ENCODE results near the gene CREB5. TPM values are rescaled to one million over a fixed set of nuclear protein-coding genes. Genes with fewer than 3 reads are reported as not detected.

The CREB5 gene
- total RNA-seq, 2 experiments from 2014 or later = not detected

DNA sequence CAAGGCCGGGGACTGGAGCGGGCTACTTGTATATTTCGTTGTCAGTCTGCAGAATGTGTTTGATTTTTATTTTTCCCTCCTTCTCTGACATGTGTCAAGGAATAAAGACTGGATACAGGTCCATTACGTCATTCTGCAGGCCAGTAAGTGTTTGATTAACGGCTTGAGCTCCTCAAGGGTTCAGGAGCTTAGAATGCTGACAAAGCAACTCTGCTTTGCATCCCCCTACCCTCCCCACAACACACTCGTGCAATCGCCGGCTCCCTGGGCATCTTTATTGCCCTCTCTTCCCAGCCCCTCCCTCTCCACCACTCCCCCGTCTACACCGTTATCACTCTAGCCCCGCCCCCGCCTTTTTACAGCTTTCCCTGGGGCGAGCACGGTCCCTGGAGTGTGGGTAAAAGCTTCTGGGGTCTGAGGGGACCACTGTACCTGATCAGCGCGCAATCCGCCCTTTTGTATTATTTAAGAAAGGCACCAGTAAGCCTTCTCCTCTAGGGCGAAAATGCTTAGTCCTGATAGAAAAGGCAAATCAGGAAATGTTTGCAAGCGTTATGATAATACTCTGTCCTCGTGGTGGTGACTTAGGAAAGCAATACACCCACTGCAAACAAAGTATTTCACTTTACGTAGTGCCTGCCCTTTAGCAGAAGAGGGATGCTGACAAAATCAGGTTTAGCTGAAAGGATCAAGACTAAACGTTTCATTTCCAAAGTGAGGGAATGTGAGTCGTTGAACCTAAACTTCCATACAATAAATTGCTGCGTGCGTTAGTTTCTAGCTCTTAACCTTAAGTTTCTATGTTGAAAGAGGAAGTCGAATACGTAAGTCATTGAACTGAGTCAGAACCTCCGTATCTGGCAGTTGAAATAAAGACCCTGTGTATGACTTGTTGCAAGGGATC is 1.4 kb upstream of the CREB5 start:
- peak overlapping the region; percentile 13 for H3K4me3 Mint-ChIP-seq
- H3K27ac Mint-ChIP-seq = no peak overlapping the region
- CTCF ChIA-PET = no interaction called here
- no peaks in the 10 kb centered on the region for H3K9me3 Mint-ChIP-seq
- no peaks in the 10 kb centered on the region for H3K36me3 Mint-ChIP-seq (ENCODE audit: low read depth)
- peaks cover 14% of the 10 kb centered on the region for H3K4me1 Mint-ChIP-seq
- POLR2A ChIA-PET = no interaction called here
- H3K27me3 Mint-ChIP-seq = peaks cover 62% of the 10 kb centered on the region
- no peak for DNase-seq

DNA sequence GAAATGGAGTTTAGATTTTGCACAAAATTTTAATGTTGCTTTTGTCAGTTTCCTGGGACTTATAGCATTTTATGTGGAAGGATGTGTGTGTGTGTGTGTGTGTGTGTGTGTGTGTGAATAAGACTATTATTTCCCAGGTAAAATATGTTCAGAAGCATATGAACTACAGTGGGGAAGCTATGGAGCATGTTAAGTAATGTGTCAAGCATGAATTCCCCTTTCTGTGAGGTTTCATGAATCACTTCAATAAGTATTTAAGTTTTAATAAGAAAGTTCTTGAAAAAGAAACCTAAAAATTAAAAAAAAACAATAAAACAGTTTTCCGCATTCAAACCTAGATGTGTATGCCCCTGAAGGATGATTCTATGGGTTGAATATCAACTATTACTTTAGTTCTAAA is 693 bp downstream of the CREB5 start:
- H3K27ac Mint-ChIP-seq = no peak overlapping the region

DNA sequence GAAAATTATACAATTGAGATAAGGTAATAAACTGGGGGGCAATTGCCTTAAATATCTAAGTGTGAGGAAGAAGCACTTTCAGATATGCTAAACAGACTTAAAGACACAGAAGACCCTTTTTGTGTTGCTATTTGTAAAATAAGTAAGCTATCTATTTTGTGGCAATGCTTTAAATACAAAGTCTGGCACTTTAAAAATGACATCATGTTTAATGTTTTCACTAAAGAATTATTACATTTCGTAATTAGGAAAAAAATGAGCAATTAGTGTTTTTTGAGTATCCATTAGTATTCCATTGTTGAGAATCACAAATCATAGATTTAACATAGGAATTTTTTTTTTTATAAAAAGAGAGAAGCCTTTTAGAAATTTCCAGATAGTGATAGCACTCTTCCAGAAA is 2.1 kb downstream of the CREB5 start:
- Mint-ChIP-seq H3K27me3 (peaks cover 51% of the 10 kb centered on the region), H3K36me3 (ENCODE audit: low read depth) (no peaks in the 10 kb centered on the region), H3K27ac (no peak overlapping the region), H3K4me1 (peaks cover 10% of the 10 kb centered on the region), H3K9me3 (no peaks in the 10 kb centered on the region), H3K4me3 (no peak overlapping the region)
- no peak for DNase-seq
- ChIA-PET POLR2A (no interaction called here), CTCF (no interaction called here)

More for the DNA sequence above, 693 bp downstream of the CREB5 start:
- ChIA-PET CTCF (no interaction called here), POLR2A (no interaction called here)
- no peak for DNase-seq
- no peaks in the 10 kb centered on the region for H3K36me3 Mint-ChIP-seq (ENCODE audit: low read depth)
- H3K27me3 Mint-ChIP-seq = peaks cover 60% of the 10 kb centered on the region
- H3K4me3 Mint-ChIP-seq = no peak overlapping the region
- H3K9me3 Mint-ChIP-seq = no peaks in the 10 kb centered on the region
- H3K4me1 Mint-ChIP-seq = peaks cover 14% of the 10 kb centered on the region

DNA sequence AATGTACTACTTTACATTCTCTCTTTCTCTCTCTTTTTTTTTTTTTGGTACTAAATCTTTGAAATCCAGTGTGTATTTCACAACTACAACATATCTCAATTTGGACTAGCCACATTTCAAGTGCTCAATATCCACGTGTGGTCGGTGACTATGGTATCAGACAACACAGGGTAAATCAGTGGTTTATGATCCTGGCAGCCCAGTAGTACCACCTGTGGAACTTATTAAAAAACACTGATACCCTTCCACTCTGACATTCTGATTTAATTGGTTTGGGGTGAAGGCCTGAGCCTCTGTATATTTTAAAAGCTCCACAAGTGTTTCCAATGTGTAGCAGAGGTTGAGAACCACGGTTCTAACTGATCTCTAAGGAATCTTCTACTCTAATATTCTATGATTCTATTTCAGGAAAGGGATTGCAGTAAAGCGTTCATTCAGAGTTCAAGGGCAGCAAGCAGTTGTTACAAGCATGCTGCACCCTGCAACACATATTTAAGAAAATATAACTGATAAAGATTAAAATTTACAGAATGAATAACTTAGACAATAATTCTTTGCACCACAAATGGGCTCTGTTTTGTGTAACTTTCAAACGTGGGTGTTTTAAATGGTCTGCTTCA is 5.1 kb downstream of the CREB5 start:
- Mint-ChIP-seq H3K27me3 (peaks cover 27% of the 10 kb centered on the region), H3K36me3 (ENCODE audit: low read depth) (no peaks in the 10 kb centered on the region), H3K9me3 (no peaks in the 10 kb centered on the region), H3K4me1 (no peaks in the 10 kb centered on the region), H3K4me3 (no peak overlapping the region), H3K27ac (no peak overlapping the region)
- ChIA-PET POLR2A (no interaction called here), CTCF (no interaction called here)
- no peak for DNase-seq

DNA sequence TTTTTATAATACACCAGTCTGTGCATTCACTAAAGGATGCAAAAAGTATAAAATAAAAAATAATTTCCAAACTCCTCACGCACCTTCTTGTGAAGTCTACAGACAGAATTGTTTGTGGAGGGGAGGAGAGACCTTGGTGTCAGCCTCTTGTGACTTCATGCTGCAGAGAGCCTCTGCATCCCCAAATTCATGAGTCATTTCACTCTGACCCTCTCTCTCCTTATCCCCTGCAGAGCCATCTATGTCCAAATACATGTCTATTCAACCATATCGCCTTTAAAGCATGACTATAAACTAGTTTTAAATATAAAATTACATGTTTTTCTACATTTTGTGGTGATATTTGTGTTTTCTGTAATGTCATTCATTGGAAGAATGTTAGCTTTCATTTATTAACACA is 6.0 kb downstream of the CREB5 start:
- H3K27ac Mint-ChIP-seq = no peak overlapping the region
- no peaks in the 10 kb centered on the region for H3K9me3 Mint-ChIP-seq
- H3K36me3 Mint-ChIP-seq (ENCODE audit: low read depth) = no peaks in the 10 kb centered on the region
- no peaks in the 10 kb centered on the region for H3K4me1 Mint-ChIP-seq
- CTCF ChIA-PET = no interaction called here
- no peak overlapping the region for H3K4me3 Mint-ChIP-seq
- DNase-seq = no peak
- POLR2A ChIA-PET = no interaction called here
- peaks cover 22% of the 10 kb centered on the region for H3K27me3 Mint-ChIP-seq

DNA sequence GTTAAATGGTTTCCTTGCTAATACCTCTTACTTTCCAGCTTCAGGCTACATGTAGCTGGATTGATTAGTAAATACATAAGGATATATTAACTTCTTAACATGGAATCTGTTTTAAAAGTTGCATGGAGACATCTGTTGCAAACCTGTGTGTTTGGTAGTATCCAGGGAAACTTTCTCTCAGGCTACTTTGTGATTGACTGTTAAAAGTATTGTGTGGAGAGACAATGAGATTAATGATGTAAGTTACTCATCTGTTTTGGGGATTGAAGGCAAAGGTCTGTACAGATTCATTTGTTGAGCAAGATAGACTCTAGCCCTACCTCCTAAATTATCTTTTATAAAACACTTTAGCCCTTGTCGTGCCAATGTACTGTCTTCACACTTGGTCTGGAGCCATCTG is 6.6 kb downstream of the CREB5 start:
- Mint-ChIP-seq H3K4me1 (no peaks in the 10 kb centered on the region), H3K9me3 (no peaks in the 10 kb centered on the region), H3K4me3 (no peak overlapping the region), H3K27me3 (peaks cover 17% of the 10 kb centered on the region), H3K27ac (no peak overlapping the region), H3K36me3 (ENCODE audit: low read depth) (no peaks in the 10 kb centered on the region)
- no peak for DNase-seq
- ChIA-PET CTCF (no interaction called here), POLR2A (no interaction called here)

DNA sequence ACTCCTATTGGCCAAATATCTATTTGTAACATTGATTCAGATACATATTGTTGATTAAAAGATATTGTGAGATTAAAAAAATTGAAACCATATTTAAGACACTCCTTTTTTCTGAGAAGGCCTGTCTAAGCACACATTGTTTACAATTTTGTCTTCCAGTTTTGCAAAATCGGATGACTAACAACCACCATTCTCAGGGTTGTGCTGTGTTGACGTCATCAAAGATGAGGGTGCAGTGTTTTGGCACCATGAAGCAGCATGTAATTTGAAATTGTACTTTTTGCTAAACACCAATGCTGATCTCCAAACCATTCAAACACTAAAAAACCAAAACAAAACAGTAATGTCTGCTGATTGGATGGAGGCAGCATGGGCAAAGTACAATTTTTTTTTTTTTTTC is 7.4 kb downstream of the CREB5 start:
- CTCF ChIA-PET = no interaction called here
- no peak overlapping the region for H3K27ac Mint-ChIP-seq
- H3K27me3 Mint-ChIP-seq = peaks cover 17% of the 10 kb centered on the region
- H3K9me3 Mint-ChIP-seq = no peaks in the 10 kb centered on the region
- no peaks in the 10 kb centered on the region for H3K36me3 Mint-ChIP-seq (ENCODE audit: low read depth)
- POLR2A ChIA-PET = no interaction called here
- H3K4me3 Mint-ChIP-seq = no peak overlapping the region
- DNase-seq = no peak
- no peaks in the 10 kb centered on the region for H3K4me1 Mint-ChIP-seq

DNA sequence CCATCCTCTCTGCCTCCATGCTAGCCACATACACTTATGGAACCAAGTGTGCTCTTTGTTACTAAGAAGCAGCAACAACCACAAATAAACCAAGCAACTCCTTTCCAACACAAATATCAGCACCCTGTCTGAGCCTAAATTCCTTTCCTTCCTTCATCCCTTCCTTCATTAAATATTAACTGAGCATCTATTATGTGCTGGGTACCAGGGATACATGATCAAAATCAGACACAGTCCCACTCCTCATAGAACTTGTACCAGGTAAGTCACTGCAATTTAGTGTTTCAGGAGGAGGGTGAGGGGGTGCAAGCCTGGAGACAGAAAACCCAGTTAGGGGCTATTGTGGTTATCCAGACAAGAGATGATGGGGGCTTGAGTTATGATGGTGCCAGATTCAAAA is 10.8 kb downstream of the CREB5 start:
- no peak overlapping the region for H3K27ac Mint-ChIP-seq
- peaks cover 11% of the 10 kb centered on the region for H3K27me3 Mint-ChIP-seq
- POLR2A ChIA-PET = no interaction called here
- CTCF ChIA-PET = no interaction called here
- H3K4me1 Mint-ChIP-seq = no peaks in the 10 kb centered on the region
- no peaks in the 10 kb centered on the region for H3K36me3 Mint-ChIP-seq (ENCODE audit: low read depth)
- H3K9me3 Mint-ChIP-seq = no peaks in the 10 kb centered on the region
- DNase-seq = no peak
- no peak overlapping the region for H3K4me3 Mint-ChIP-seq

DNA sequence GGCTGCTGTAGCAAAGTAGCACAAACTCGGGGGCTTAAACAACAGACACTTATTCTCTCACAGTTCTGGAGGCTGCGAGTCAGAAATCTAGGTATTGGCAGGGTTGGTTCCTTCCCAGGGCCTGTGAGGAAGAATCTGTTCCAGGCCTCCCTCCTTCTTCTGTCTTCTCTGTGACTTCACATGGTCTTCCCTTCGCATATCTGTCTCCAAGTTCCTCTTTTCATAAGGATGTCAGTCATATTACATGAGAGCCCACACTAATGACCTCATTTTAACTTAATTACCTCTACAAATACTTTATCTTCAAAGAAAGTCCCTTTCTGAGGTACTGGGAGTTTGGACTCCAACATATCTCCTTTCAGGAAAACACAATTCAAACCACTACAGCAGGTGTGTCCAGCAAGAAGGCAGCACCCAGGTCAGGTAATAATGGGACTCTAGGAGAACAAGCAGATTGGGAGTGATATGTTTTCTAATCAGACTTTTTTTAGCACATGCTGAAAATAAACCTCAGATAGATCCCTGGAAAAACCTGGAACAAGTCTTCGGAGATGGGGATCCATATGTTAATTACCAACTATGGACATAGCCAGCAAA is 11.7 kb downstream of the CREB5 start:
- Mint-ChIP-seq H3K9me3 (no peaks in the 10 kb centered on the region), H3K36me3 (ENCODE audit: low read depth) (no peaks in the 10 kb centered on the region), H3K4me1 (no peaks in the 10 kb centered on the region), H3K4me3 (no peak overlapping the region), H3K27ac (no peak overlapping the region), H3K27me3 (peaks cover 11% of the 10 kb centered on the region)
- ChIA-PET POLR2A (no interaction called here), CTCF (no interaction called here)
- DNase-seq = no peak

DNA sequence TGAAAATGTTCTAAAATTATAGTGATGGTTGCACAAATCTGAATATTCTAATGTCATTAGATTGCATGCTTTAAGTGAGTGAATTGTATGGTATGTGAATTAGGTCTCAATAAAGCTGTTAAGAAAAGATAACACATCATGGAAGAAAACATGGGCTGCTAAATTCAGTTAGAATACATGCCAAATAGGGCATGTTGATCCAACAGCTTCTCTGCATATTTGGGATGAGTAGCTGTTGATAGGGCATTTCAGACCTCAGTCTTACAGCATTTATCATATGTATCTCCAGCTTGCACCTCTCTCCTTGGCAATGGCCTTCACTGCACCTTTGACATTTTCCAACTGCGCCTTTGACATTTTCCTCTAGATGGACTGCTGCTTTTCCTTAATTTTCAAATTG is 13.2 kb downstream of the CREB5 start:
- no peak for DNase-seq
- ChIA-PET POLR2A (no interaction called here), CTCF (no interaction called here)
- H3K9me3 Mint-ChIP-seq = no peaks in the 10 kb centered on the region
- H3K27me3 Mint-ChIP-seq = peaks cover 10% of the 10 kb centered on the region
- H3K27ac Mint-ChIP-seq = no peak overlapping the region
- H3K4me3 Mint-ChIP-seq = no peak overlapping the region
- H3K4me1 Mint-ChIP-seq = no peaks in the 10 kb centered on the region
- H3K36me3 Mint-ChIP-seq (ENCODE audit: low read depth) = no peaks in the 10 kb centered on the region

DNA sequence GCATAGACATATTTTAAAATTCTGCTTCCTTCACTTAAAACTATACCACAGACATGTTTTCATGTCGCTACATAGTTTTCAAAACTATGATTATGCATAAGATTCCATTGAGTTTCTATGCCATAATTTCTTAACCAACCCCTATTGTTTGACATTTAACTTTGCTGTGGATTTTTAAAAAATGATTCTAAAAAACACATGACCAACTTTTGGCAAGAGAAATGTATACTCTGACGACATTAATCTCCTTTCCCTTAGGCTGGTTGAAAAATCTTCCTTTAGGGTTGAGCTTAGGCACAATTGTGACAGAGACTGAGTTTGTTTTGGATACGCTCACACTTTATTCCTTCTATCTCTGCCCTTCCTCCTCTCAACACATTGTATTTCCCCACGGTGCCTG is 14.9 kb downstream of the CREB5 start:
- CTCF ChIA-PET = no interaction called here

DNA sequence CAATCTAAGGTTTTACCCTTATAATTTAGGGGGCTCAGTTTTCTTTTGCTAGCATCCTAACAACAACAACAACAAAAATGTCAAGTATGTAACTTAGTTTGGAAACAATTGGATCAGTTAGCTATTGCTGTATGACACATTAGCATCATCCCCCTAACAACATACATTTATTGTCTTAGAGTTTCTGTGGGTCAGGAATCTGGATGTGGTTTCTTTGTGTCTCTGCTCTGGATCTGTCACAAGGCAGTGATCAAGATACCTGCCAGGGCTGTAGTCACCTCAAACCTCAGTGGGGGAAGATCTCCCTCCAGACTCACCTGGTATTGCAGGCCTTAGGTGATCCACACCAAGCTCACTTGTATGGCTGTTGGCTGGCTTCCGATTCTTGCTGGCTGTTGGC is 18.3 kb downstream of the CREB5 start:
- no peak for DNase-seq
- Mint-ChIP-seq H3K27me3 (peaks cover 23% of the 10 kb centered on the region), H3K27ac (no peak overlapping the region), H3K36me3 (ENCODE audit: low read depth) (no peaks in the 10 kb centered on the region), H3K9me3 (no peaks in the 10 kb centered on the region), H3K4me1 (no peaks in the 10 kb centered on the region), H3K4me3 (no peak overlapping the region)
- CTCF ChIA-PET = no interaction called here
- POLR2A ChIA-PET = no interaction called here

More for the DNA sequence above, 14.9 kb downstream of the CREB5 start:
- Mint-ChIP-seq H3K4me1 (no peaks in the 10 kb centered on the region), H3K27me3 (peaks cover 18% of the 10 kb centered on the region), H3K36me3 (ENCODE audit: low read depth) (no peaks in the 10 kb centered on the region), H3K4me3 (no peak overlapping the region), H3K27ac (no peak overlapping the region), H3K9me3 (no peaks in the 10 kb centered on the region)
- no peak for DNase-seq
- POLR2A ChIA-PET = no interaction called here

DNA sequence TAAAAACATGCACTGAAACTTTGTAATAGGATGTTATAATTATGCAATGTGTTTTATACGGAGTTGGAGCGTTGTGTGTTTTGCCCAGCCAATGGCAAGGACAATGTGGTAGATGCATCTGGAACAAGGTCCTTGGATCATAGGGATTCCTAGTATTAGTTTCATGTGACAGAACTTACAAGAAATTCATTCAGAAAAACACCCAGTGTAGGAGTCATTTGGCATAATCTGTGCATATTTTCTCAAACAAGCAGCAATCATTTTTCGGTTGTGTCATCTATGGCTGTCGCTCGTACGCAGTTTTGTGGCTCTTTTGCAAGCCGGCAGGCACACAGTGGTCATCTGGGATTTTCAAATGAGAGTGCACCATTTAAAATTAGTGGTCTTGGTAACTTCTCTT is 19.8 kb downstream of the CREB5 start:
- Mint-ChIP-seq H3K27ac (no peak overlapping the region), H3K4me3 (no peak overlapping the region), H3K4me1 (no peaks in the 10 kb centered on the region), H3K27me3 (peaks cover 29% of the 10 kb centered on the region), H3K9me3 (no peaks in the 10 kb centered on the region), H3K36me3 (ENCODE audit: low read depth) (no peaks in the 10 kb centered on the region)
- no peak for DNase-seq
- ChIA-PET POLR2A (no interaction called here), CTCF (no interaction called here)

DNA sequence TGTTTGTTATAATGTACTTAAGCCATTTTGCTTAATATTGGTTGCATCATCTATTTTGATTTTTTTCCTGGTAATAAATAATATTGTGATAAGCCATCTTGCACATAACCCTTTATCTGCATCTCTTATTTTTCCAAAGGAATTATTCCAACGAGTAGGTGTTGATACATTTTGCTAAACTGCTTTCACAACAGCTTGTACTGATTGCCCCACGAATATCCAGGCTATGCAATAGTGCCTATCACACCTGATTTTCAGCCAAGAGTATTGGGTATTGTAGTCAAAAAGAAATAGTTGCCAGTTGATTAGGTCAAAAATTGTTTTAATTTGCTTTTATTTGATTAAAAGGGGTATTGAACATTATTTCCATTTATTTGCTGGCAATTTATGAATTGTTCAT is 20.7 kb downstream of the CREB5 start:
- Mint-ChIP-seq H3K9me3 (no peaks in the 10 kb centered on the region), H3K36me3 (ENCODE audit: low read depth) (no peaks in the 10 kb centered on the region), H3K27ac (no peak overlapping the region)

More for the DNA sequence above, 20.7 kb downstream of the CREB5 start:
- no peak overlapping the region for H3K4me3 Mint-ChIP-seq
- peaks cover 28% of the 10 kb centered on the region for H3K27me3 Mint-ChIP-seq
- no peak for DNase-seq
- CTCF ChIA-PET = no interaction called here
- POLR2A ChIA-PET = no interaction called here
- H3K4me1 Mint-ChIP-seq = no peaks in the 10 kb centered on the region
